GM18507 (cell line): Measurements from ENCODE around the gene PIN1.
"Not testable (repeated sequence)": the region's sequence is repeated elsewhere in the genome, so short reads cannot be mapped to it uniquely, and the experiment has no call there.

Experiments
- DNase-seq: peaks from one replicate; pipeline ENCODE4 v3.0.0; 2011; ENCODE audit warnings: low read depth; ENCODE audit not compliant: insufficient read length; ENCODE audit errors: extremely low spot score
- FAIRE-seq: peaks from 2 replicates; lab custom pipeline; 2011; peaks lifted over from hg19 to GRCh38; lab: Jason Lieb, UNC

PIN1 gene

DNA sequence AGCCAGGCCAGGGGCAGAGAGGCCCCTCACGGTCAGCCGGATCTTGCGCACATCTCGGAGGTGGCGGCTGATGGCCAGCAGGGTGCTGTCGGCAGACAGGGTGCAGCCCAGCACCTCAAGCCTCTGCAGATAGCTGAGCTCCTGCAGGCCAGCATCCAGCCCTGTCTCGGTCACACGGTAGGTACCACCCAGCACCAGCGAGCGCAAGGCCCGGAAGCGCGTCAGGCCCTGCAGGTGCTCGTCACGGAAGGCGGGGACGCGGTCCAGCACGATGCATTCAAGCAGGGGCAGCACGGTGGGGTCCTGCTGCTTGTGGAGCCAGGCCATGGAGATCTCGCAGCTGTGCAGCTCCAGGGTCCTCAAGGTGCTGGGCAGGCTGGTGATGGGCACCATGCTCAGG is 24.0 kb upstream of the PIN1 start:
- FAIRE-seq (no peak), DNase-seq (no peak)

DNA sequence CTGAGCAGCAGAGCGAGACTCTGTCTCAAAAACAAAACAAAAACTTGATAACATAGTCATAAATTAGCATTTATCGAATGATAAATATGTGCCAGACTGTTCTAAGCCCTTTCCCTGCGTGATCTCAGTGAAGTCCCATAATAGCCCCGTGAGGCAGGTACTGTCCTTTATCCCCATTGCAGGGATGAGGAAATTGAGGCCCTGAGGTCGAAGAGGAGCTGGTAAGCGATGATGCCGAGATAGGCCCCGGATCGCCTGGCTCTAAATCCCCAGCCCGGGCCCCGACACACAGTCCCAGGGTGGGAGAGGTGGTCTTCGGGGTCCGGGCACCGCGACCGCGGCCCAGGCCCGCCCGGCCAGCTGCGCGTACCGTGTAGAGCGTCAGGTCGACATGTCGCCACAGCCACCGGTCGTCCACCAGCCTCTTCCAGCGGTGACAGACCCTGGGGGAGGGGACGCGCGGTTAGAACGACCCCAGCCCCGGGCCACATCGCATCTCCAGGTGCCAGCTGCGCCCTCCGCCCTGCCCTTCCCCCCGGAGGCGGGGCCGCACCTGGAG is 16.9 kb upstream of the PIN1 start:
- no peak for FAIRE-seq

DNA sequence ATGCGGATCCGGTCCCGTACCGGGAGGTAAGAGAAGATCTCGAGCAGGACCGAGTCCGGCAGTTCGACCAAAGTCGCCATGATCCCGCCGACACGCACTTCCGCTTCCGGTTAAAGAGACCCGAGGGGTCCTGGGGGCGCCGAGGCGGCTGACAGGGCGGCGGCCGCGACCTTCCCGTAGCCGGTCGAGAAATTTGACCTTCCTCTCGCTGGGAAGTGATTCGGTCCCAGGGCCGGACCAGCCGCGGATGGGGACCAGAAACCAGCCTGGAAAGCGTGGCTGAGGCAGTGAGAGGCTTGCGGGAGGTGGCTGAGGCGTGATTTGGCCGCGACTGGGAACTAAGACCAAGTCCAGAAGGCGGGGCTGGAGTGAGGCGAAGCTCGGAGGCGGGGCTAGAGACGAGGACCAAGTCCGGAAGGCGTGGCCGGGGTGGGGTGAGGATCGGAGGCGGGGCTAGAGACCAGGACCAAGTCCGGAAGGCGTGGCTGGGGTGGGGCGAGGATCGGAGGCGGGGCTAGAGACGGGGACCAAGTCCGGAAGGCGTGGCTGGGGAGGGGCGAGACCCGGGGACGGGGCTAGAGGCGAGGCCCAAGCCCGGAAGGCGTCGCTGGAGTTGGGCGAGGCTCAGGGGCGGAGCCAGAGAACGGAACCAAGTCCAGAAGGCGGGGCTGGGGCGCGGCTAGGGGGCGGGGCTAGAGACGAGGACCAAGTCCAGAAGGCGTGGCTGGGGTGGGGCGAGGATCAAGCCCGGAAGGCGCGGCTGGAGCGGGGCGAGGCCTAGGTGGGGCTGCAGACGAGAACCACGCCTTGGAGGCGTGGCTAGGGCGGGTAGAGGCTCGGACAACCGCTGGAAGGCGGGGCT is 16.2 kb upstream of the PIN1 start, which contains the start of gene FBXL12:
Gene FBXL12 (minus strand): TSS at position 346 of the 862 bp plus-strand sequence. CDS start 266 bp downstream, at position 80.
- DNase-seq (peak; percentile 89), FAIRE-seq (peak; percentile 99)

More for the DNA sequence above, 16.9 kb upstream of the PIN1 start:
- DNase-seq = no peak

DNA sequence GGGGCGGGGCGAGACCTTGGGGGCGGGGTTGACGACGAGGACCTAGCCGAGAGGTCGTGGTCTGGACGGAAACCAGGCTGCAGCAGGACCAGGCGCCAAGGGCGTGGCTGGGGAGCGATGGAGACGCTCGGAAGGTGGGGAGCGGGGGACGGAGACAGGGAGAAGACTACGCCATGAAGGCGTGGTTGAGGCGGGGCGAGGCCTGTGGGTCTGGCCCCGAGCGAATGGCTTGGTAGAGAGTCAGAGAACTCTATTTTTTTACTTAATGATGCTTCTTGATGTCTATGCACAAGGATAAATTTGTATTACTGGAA is 15.6 kb upstream of the PIN1 start:
- DNase-seq (no peak), FAIRE-seq (no peak)

DNA sequence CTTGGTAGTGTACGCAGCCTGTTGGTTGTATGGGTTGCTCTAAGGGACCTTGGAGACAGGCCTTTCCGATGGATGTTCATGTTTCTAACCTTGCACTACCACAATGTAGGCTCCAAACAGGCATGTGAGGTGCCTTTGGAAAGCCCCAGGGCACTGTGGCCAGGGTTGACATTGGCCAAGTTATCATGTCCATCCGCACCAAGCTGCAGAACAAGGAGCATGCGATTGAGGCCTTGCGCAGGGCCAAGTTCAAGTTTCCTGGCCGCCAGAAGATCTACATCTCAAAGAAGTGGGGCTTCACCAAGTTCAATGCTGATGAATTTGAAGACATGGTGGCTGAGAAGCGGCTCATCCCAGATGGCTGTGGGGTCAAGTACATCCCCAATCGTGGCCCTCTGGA is 15.1 kb upstream of the PIN1 start:
- DNase-seq, FAIRE-seq: not testable (repeated sequence)

DNA sequence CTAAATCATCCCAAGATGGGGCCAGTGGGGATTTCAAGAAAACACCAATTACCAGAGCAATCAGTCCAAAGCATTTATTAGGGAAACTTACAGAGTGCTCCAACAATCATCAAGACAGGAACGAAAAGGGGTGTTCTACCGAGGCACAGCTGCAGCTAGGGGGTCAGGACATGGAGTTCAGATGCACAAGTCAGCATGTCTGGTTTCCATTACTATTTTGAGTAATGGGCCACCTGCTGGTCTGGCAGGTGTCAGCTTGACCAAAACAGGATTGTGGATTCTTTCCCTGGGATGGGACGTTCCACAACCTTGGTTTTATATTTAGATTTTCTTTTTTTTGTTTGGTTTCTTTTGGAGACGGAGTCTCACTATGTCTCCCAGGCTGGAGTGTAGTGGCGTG is 11.3 kb upstream of the PIN1 start:
- FAIRE-seq (no peak), DNase-seq (no peak)

DNA sequence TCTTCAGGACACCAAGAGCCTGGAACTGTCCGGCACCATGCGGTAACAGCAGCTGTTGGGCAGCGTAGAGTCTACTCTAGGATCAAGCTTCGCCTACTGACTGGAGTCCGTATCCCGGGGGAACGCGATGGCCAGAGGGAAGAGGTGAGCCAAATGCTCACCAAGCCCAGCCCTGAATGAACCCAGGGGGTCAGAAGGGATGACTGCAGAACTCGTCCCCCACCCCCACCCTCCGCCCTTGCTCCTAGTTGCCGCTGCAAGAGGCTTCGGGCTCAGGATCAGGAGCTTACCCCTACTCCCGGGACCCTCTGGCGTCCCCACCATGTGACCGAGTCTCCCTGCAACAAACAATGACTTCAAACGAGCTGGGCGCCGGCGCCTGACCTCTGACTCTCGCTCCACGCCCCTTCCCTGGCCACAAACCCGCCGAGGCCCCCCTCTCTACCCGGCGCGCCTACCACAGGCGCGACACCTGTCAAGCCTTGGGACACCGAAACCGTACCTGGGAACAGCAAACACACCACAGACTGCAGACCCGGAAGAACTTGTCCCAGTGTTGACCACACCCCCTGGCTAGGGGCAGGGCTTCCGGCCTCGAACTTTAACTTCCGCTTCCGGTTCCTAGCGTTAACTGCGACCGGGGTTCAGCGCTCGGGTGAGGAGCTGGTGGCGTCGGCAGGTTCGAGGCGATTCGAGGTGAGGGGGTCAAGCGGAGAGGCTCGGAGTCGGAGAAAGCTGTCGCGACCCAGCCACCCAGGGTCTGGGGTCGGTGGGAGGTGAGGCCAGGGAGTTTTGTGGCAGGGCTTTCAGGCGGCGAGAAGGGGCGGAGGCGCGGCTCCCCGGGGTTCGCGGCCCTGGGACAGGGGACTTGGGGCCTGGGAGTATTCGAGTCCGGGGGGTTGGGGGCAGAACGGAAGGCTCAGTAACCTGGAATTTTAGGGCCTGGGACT is 7.6 kb upstream of the PIN1 start, which contains the start of gene UBL5:
Gene UBL5 (plus strand): TSS at position 630 of the 950 bp plus-strand sequence. CDS start 420 bp downstream, outside the sequence.
- peak; percentile 92 for DNase-seq
- peak; percentile 97 for FAIRE-seq

DNA sequence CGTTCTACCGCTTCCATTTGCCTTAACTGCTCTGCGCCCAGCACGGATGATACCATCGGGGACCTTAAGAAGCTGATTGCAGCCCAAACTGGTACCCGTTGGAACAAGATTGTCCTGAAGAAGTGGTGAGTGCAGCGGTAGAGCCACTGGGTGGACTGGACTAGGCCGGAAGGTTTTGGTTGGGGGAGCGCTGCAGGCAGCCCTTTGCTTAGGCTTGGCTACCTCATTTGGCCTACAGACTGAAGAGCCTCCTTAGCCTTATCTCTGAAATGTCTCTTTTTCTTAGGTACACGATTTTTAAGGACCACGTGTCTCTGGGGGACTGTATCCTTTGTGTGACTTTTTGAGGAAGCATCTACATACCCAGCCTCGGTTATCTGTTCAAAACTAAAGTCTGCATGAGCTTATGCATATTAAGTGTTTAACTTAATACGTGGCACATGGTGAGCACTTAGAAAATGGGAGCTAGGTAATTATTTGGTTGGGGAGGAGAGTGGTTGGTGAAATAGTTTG is 6.5 kb upstream of the PIN1 start:
- DNase-seq (no peak), FAIRE-seq (no peak)

DNA sequence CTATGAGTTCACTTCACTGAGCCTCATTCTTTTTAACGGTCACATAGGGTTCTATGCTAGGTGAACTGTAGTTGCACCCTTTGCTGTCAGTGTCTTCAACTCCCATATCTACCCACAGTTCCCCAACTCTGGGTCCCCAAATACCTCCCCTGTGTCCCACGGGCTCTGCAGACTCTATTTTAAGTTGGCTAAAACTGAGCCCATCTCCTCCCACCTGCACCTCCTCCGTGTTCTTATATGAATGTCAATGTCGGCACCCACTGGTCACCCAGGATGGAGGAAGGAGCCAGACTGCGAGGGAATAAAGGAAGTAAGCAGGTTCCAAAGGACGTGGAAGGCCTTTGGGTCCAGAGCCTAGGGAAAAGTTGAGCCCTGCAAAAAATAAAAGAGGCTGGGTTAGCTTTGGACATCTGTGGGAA is 802 bp upstream of the PIN1 start:
- FAIRE-seq = no peak

DNA sequence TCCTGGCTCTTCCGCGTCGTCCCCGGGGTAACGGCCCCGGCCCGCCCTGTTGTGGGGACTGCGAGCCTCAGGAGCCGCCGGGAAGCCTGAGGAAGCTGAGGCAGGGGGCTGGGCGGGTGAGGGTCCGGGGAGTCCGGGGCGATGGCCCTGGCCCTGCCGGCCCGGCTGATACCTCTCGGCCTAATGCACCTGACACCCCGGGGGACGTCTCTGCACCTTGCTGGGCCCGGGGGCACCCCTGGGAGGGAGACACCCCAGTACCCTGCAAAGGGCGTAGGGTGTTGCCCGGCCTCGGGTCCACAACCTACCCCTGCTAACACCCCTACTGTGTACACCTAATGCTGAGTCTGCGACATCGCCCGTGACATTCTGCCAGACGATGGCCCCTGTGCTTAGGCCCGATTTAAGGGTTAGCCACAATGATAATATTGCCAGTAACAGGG is 410 bp downstream of the PIN1 start:
- DNase-seq (no peak), FAIRE-seq (no peak)

More for the DNA sequence above, 802 bp upstream of the PIN1 start:
- no peak for DNase-seq

DNA sequence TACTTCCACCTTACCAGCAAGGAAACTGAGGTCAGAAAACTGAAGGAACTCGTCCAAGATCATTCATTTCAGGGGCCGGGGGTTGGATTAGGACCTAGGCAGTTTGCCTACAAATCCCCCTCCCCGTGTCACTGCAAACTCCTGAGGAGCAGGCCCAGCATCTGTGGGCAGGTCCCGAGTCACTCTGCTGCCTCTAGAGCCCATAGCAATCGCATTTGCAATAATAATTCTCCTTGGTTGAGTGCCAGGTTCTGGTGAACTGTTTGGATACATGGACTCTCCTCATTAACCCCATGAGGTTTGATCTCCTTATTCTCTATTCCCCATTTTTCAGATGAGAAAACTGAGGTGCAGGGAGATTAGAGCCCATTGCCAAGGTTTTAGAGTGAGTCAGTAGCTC is 903 bp downstream of the PIN1 start:
- DNase-seq = no peak
- no peak for FAIRE-seq

DNA sequence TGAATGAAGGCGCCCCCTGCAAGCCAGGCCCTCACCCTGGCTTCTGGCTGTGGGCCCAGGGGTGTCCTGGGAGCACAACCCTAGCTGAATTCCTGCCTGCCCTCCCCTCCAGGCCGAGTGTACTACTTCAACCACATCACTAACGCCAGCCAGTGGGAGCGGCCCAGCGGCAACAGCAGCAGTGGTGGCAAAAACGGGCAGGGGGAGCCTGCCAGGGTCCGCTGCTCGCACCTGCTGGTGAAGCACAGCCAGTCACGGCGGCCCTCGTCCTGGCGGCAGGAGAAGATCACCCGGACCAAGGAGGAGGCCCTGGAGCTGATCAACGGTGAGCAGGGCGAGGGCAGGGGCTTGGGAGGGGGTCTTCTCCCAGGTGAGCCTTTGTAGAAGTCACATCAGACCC is 3.2 kb downstream of the PIN1 start:
- DNase-seq (no peak), FAIRE-seq (no peak)

DNA sequence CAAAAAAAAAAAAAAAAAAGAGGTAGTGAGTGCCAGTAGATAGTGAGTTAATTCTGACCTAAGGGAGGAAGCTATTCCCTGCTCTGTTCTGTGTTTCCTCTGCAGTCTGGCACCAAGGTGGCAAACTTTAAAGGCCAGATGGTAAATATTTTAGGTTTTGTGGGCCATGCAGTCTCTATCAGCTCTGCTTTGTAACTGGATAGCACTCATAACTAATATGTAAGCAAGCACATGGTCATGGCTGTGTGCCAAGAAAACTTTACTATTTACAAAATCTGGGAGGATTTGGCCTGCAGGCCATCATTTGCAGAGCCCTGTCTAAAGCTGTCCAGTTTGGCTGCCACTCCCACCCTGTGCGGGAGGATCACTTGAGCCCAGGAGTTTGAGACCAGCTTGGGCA is 4.3 kb downstream of the PIN1 start:
- no peak for FAIRE-seq

DNA sequence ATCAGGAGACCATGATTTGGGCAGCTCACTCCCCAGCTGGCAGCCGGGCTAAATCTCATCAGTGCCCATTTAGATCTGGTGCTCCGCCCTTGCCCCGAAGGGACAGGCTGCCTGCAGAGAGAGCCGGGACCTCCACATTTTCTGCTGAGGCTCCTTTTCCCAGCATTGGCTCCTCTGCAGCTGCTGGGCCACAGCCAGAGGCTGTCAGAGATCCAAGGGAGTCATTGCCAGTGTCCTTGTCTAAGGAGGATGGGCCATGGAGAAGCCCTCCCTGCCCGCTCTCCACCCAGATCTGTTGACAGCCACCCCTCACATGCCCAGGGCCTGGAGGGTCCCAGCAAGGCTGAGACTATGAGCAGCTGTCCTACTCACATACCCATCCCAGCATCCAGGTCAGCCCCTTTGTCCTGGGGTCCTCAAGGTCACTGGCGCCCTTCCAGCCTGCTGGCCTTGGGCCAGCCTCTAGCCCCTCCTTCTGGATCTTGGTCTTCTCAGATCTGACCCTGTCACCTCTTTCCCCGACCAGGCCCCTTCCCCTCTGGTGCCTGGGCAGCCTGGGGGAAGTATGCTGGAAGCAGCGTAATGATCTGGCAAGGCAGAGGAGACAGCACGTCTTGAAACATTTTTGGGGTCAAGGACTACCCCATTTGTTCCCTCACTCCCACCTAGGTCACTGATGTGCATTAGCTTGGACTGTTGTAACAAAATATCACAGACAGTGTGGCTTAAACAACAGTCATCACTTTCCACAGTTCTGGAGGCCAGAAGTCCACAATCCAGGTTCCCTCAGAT is 7.9 kb downstream of the PIN1 start:
- DNase-seq (no peak), FAIRE-seq (no peak)

More for the DNA sequence above, 4.3 kb downstream of the PIN1 start:
- no peak for DNase-seq

DNA sequence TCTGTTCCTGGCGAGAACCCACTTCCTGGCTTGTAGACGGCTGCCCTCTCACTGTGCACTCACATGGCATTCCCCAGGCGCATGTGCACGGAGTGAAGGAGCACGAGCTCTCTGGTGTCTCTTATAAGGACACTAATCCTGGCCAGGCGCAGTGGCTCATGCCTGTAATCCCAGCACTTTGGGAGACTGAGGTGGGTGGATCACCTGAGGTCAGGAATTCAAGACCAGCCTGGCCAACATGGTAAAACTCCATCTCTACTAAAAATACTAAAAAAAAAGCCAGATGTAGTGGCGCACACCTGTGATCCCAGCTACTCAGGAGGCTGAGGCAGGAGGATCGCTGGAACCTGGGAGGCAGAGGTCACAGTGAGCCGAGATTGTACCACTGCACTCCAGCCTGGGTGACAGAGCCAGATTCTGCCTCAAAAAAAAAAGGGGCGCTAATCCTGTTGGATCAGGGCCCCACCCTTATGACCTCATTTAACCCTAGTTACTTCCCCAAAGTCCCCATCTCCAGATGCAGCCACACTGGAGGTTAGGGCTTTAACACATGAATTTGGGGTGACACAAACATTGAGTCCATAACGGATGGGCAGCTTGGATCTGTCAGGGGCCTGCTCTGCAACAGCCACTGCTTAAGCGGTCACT is 8.6 kb downstream of the PIN1 start:
- not testable (repeated sequence) for FAIRE-seq, DNase-seq

DNA sequence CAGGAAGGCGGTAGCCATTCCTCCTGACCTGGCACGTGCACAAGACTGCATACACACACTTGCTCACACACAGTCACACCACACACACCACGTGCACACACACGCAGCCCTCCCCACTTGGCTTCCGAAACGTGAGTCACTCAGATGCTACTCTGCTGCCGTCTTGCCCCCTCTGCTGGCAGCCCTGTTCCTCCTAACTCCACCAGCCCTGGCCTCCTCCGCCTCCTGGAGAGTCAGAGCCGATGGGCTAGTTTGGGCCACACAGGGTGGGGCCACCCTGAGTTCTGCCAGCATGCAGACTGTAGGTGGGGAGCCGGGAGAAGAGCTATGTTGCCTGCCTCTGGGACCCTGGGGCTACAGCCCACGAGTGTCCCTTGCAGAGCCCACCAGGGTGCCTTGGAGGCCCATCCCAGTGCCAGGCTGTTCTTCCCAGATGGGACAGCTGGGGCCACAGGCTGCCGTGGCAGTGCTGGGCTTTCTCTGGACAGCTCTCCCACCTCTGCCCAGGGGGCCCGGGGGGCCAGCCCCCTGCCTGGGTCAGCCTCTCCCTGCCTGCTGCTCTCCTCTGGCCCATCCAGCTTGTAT is 12.1 kb downstream of the PIN1 start:
- no peak for FAIRE-seq

DNA sequence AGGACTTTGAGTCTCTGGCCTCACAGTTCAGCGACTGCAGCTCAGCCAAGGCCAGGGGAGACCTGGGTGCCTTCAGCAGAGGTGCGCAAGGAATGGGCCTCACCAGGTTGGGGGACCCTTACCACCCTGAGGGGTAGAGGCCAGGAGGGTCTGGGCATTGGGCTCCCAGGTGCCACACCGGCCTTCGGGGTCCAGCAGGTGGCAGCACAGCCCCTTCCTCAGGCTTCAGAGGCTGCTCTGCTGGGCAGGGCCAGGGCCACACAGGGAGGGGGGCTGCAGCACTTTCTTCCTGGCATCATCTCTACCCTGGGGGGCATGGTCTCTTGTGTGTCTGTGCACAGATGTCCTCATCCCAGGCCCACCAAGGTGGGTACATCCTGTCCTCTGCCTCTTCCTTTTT is 12.9 kb downstream of the PIN1 start:
- DNase-seq (no peak), FAIRE-seq (no peak)

More for the DNA sequence above, 12.1 kb downstream of the PIN1 start:
- DNase-seq = no peak

DNA sequence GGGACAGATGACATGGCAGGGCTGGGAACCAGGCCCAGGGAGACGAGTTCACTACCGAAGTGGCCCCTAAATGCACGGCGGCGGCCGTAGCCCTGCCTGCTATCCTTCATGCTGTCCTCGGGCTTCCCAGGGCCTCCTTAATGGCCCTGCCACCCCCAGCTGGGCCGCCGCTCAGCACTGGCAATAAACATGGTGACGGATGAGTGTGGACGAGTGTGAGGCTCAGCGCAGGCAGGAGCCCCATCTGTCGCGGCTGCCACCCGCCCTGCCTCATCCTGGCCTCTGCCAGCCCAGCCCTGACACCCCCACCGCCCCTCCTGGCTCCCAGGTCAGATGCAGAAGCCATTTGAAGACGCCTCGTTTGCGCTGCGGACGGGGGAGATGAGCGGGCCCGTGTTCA is 13.6 kb downstream of the PIN1 start:
- no peak for DNase-seq
- no peak for FAIRE-seq
